CD4-positive, alpha-beta T cell (primary cell): ENCODE results near the gene GTF3C2. TPM values are rescaled to one million over a fixed set of nuclear protein-coding genes. Genes with fewer than 3 reads are reported as not detected.

Experiments used
- ATAC-seq: fragments of 200-7000 bp; cut with Tn5 transposase; one replicate; pipeline ENCODE4 v1.10.0; 2022; ENCODE audit warnings: mild to moderate bottlenecking; ENCODE audit not compliant: poor library complexity
- CTCF ChIA-PET: fragments of 350-600 bp; sonication (Branson Sonifier 250); formaldehyde crosslinking; loops from one replicate; lab custom pipeline; 2021; ENCODE audit warnings: antibody characterized with exemption, inconsistent platforms; lab: Charles Lee
- POLR2A ChIA-PET: fragments of 350-600 bp; sonication (Branson Sonifier 250); formaldehyde crosslinking; loops from one replicate; lab custom pipeline; 2021; ENCODE audit warnings: antibody characterized with exemption, inconsistent platforms; lab: Charles Lee
- DNase-seq, 14 experiments: peaks; one replicate each; pipeline ENCODE4 v3.0.0-alpha.2; 2013 to 2020; ENCODE audit warnings: mixed read lengths in 2 of 14
- H3K27ac ChIP-seq, 2 donors: one replicate each; pipeline versions ENCODE4 v1.5.1 to v1.7.0; 2013; ENCODE audit warnings: low read length in 2 of 2, low read depth in 1 of 2, mild to moderate bottlenecking in 1 of 2
- H3K27me3 ChIP-seq, 2 experiments: 1 replicate in 1 of 2; 2 replicates in 1 of 2; pipeline versions ENCODE4 v1.6.1 to v1.7.0; 2013; ENCODE audit warnings: low read length in 2 of 2, control low read depth in 1 of 2, mild to moderate bottlenecking in 1 of 2, moderate library complexity in 1 of 2; ENCODE audit not compliant: insufficient read depth in 2 of 2, control insufficient read depth in 1 of 2
- H3K36me3 ChIP-seq: one replicate; pipeline ENCODE4 v1.6.1; 2013; ENCODE audit warnings: low read length, control low read depth; ENCODE audit not compliant: insufficient read depth
- H3K4me1 ChIP-seq: one replicate; pipeline ENCODE4 v1.6.1; 2013; ENCODE audit warnings: low read length, control low read depth; ENCODE audit not compliant: insufficient read depth
- H3K4me3 ChIP-seq: one replicate; pipeline ENCODE4 v1.5.1; 2013; ENCODE audit warnings: mild to moderate bottlenecking, low read length, moderate library complexity
- H3K9me3 ChIP-seq, 2 experiments: 1 replicate in 1 of 2; 2 replicates in 1 of 2; pipeline versions ENCODE4 v1.6.1 to v1.7.0; 2013; ENCODE audit warnings: low read length in 2 of 2, mild to moderate bottlenecking in 2 of 2, control low read depth in 1 of 2, moderate library complexity in 1 of 2; ENCODE audit not compliant: control insufficient read depth in 1 of 2, insufficient read depth in 1 of 2
- H3K27ac Mint-ChIP-seq: one replicate; pipeline ENCODE4 v1.8.0; 2020; ENCODE audit warnings: mixed read lengths
- H3K27me3 Mint-ChIP-seq: one replicate; pipeline ENCODE4 v1.8.0; 2021; ENCODE audit warnings: mixed read lengths
- H3K36me3 Mint-ChIP-seq: one replicate; pipeline ENCODE4 v1.8.0; 2021; ENCODE audit warnings: low read depth, mixed read lengths
- H3K4me1 Mint-ChIP-seq: one replicate; pipeline ENCODE4 v1.8.0; 2021; ENCODE audit warnings: low read depth, mixed read lengths
- H3K4me3 Mint-ChIP-seq: one replicate; pipeline ENCODE4 v1.8.0; 2020; ENCODE audit warnings: mild to moderate bottlenecking, mixed read lengths
- H3K9me3 Mint-ChIP-seq: one replicate; pipeline ENCODE4 v1.8.0; 2020; ENCODE audit warnings: mixed read lengths
- CTCF ChIP-seq: fragments of 200-600 bp; IDR thresholded peaks from one replicate; pipeline ENCODE4 v1.8.0; 2022; ENCODE audit warnings: antibody characterized with exemption, mild to moderate bottlenecking
- intact Hi-C, 2 experiments: fragments of 100-400 bp; cut with DNase I in 1 of 2; cut with micrococcal nuclease in 1 of 2; formaldehyde crosslinking; loops; one replicate each; pipeline versions ENCODE4 v1.15.1 to v1.9.0; 2023 to 2025; cut with DNase I, micrococcal nuclease
- polyA plus RNA-seq, 2 donors: library from polyadenylated mRNA; unstranded; fragments of 120-200 nt; gene quantifications; one replicate each; pipeline ENCODE4 v1.2.1, GENCODE V29; 2013
- total RNA-seq, 174 experiments: library from RNA in 2 of 174; stranded (reverse) in 2 of 174; gene quantifications; one replicate each; pipeline ENCODE4 v1.2.3 and lab custom pipeline; 2021 to 2026

GTF3C2 gene
- total RNA-seq (10 to 100 TPM; 54.6 to 56.8 TPM), total RNA-seq (lab: John Stamatoyannopoulos, UW) (44.1 to 143 (median 91.5) reads per million in 172 experiments)
- polyA plus RNA-seq (2013, experiment 1 of 2) = 39.3 TPM
- 50.1 TPM for polyA plus RNA-seq (2013, experiment 2 of 2)

- H3K27ac ChIP-seq = peak within 1 kb of the TSS; percentile 87 to 89
- H3K27me3 ChIP-seq = no peaks in the 10 kb centered on the region
- Mint-ChIP-seq H3K27me3 (no peaks in the 10 kb centered on the region), H3K36me3 (peaks cover 26% of the 10 kb centered on the region), H3K27ac (peak within 1 kb of the TSS; percentile 99), H3K9me3 (no peaks in the 10 kb centered on the region), H3K4me1 (peaks cover 56% of the 10 kb centered on the region), H3K4me3 (peak within 1 kb of the TSS; percentile 96)
- CTCF ChIA-PET = interaction anchor here (0.6 to 1.5 kb wide), 5 partner anchors 11 to 1515 kb away, joined by 3 to 4 read pairs (median 3); no protein-coding TSS in a partner anchor
- intact Hi-C loops = loop anchor here (1.0 to 5.0 kb wide), 6 partner anchors 14 to 1036 kb away; partner anchors contain the start of genes EIF2B4 (in 2 of the 2), MPV17 (in 2 of the 2), SNX17 (in 2 of the 2) and FOSL2 (in 1 of the 2)
- POLR2A ChIA-PET = interaction anchor here (0.7 to 2.9 kb wide), 12 partner anchors 8 to 323 kb away, joined by 3 to 45 read pairs (median 5); partner anchors contain the start of genes CCDC121, EIF2B4, GPN1 and MPV17
- ATAC-seq = peak; percentile 78
- DNase-seq = peak; percentile 82 to 97 (median 88)
- no peaks in the 10 kb centered on the region for H3K36me3 ChIP-seq
- peak within 1 kb of the TSS; percentile 86 for H3K4me3 ChIP-seq
- H3K9me3 ChIP-seq = no peaks in the 10 kb centered on the region
- TF ChIP-seq CTCF = no peak
- H3K4me1 ChIP-seq = peaks cover 44% of the 10 kb centered on the region
Measured at GRCh38 chr2:27356382-27357181, at the start of gene GTF3C2. Gene GTF3C2, minus strand, starts transcription at chr2:27356764. Its CDS starts 13,210 bp downstream, at chr2:27343554.

- H3K27ac Mint-ChIP-seq = peak overlapping the region; percentile 42
- ChIA-PET CTCF (no interaction called here), POLR2A (interaction anchor here (1.1 kb wide), 1 partner anchor 28 kb away, joined by 3 read pairs; the partner anchor contains the start of gene NRBP1)
- no peak for TF ChIP-seq CTCF
- H3K36me3 Mint-ChIP-seq = peaks cover 25% of the 10 kb centered on the region
- H3K4me3 ChIP-seq = no peak overlapping the region
- H3K9me3 ChIP-seq = no peaks in the 10 kb centered on the region
- H3K36me3 ChIP-seq = peaks cover 15% of the 10 kb centered on the region
- no peak overlapping the region for H3K27ac ChIP-seq
- H3K4me1 Mint-ChIP-seq = peaks cover 49% of the 10 kb centered on the region
- no peaks in the 10 kb centered on the region for H3K27me3 Mint-ChIP-seq
- no peaks in the 10 kb centered on the region for H3K9me3 Mint-ChIP-seq
- H3K27me3 ChIP-seq = no peaks in the 10 kb centered on the region
- ATAC-seq (no peak), DNase-seq (no peak)
- intact Hi-C loops = loop anchor here in 1 of 2 experiments (10.0 kb wide), 2 partner anchors 184 to 224 kb away; partner anchors contain the start of genes CCDC121, GPN1 and ZNF512
- peaks cover 15% of the 10 kb centered on the region for H3K4me1 ChIP-seq
- H3K4me3 Mint-ChIP-seq = no peak overlapping the region
Measured at GRCh38 chr2:27400348-27401135, 44.0 kb upstream of the GTF3C2 start.

GRCh38 chr2:27398962-27399361 is 42.4 kb upstream of the GTF3C2 start:
- Mint-ChIP-seq H3K27ac (no peak overlapping the region), H3K36me3 (peaks cover 25% of the 10 kb centered on the region), H3K27me3 (no peaks in the 10 kb centered on the region), H3K9me3 (no peaks in the 10 kb centered on the region), H3K4me3 (no peak overlapping the region), H3K4me1 (peaks cover 43% of the 10 kb centered on the region)
- DNase-seq (no peak), ATAC-seq (no peak)
- ChIA-PET CTCF (no interaction called here), POLR2A (no interaction called here)
- intact Hi-C loops = no loop called here
- Histone ChIP-seq H3K27me3 (no peaks in the 10 kb centered on the region), H3K9me3 (no peaks in the 10 kb centered on the region), H3K4me1 (peaks cover 8% of the 10 kb centered on the region), H3K36me3 (peaks cover 9% of the 10 kb centered on the region), H3K4me3 (no peak overlapping the region), H3K27ac (no peak overlapping the region)
- TF ChIP-seq CTCF = no peak
